Measurements from ENCODE around the gene ABTB2. TPM values are rescaled to one million over a fixed set of nuclear protein-coding genes. Genes with fewer than 3 reads are reported as not detected.
A peak's percentile ranks its signal among the peaks of the same experiment; 100 is the strongest.

ABTB2 gene
- total and polyA plus RNA-seq, 7 donors: 4.5 to 24.7 (median 18.5) TPM

GRCh38 chr11:34255101-34255500 is 102.7 kb downstream of the ABTB2 start:
- ATAC-seq: no peak
- TF ChIP-seq, protein P1, sequence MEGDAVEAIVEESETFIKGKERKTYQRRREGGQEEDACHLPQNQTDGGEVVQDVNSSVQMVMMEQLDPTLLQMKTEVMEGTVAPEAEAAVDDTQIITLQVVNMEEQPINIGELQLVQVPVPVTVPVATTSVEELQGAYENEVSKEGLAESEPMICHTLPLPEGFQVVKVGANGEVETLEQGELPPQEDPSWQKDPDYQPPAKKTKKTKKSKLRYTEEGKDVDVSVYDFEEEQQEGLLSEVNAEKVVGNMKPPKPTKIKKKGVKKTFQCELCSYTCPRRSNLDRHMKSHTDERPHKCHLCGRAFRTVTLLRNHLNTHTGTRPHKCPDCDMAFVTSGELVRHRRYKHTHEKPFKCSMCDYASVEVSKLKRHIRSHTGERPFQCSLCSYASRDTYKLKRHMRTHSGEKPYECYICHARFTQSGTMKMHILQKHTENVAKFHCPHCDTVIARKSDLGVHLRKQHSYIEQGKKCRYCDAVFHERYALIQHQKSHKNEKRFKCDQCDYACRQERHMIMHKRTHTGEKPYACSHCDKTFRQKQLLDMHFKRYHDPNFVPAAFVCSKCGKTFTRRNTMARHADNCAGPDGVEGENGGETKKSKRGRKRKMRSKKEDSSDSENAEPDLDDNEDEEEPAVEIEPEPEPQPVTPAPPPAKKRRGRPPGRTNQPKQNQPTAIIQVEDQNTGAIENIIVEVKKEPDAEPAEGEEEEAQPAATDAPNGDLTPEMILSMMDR (IDR thresholded peaks at IDR 0.05): no peak
- WGBS, 3 donors: 96 to 100% (median 97%) methylated on average over 2 of the region's 2 CpGs
- intact Hi-C loops (cut with DNase I): no loop called here
- no peaks in the 10 kb centered on the region for H3K36me3 ChIP-seq (ENCODE audit: insufficient read depth in 1 of 2, low read depth in 1 of 2)
- no peak overlapping the region for H3K27ac ChIP-seq
- H3K9me3 ChIP-seq: no peaks in the 10 kb centered on the region
- peaks cover 24% of the 10 kb centered on the region for H3K4me1 ChIP-seq
- no peaks in the 10 kb centered on the region for H3K27me3 ChIP-seq (ENCODE audit: insufficient read depth in 3 of 3, low read length in 2 of 3)
- DNase-seq: no peak
- no peak overlapping the region for H3K4me3 ChIP-seq

DNA sequence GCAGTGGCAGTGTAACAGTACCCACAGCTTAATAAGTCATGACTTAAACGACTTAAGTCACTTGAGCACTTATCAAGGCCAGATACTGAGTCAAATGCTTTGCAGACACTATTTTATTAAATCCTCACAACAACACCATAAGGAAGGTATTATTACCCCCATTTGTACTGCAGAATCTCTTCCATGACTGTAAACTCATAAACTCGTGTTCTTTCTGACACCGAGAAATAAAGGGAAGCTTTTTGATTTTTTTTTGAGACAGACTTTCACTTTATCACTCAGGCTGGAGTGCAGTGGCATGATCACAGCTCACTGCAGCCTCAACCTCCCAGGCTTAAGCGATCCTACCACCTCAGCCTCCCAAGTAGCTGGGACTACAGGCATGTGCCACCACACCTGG is 103.8 kb downstream of the ABTB2 start:
- peaks cover 32% of the 10 kb centered on the region for H3K4me1 ChIP-seq
- TF ChIP-seq, protein P1 (IDR thresholded peaks at IDR 0.05): no peak
- H3K27me3 ChIP-seq (ENCODE audit: insufficient read depth in 3 of 3, low read length in 2 of 3): no peaks in the 10 kb centered on the region
- intact Hi-C loops (cut with DNase I): loop anchor here in 1 of 2 donors (5.0 kb wide), 1 partner anchor 103 kb away; the partner anchor contains the start of gene ABTB2
- ATAC-seq: no peak
- peak overlapping the region; percentile 86 for H3K27ac ChIP-seq
- H3K4me3 ChIP-seq: no peak overlapping the region
- 74 to 81% (median 76%) methylated on average over 4 of the region's 4 CpGs for WGBS, 3 donors
- no peaks in the 10 kb centered on the region for H3K9me3 ChIP-seq
- H3K36me3 ChIP-seq (ENCODE audit: insufficient read depth in 1 of 2, low read depth in 1 of 2): no peaks in the 10 kb centered on the region
- no peak for DNase-seq

GRCh38 chr11:34252651-34253050 is 105.2 kb downstream of the ABTB2 start:
- DNase-seq (no peak), ATAC-seq (no peak)

GRCh38 chr11:34252015-34252414 is 105.8 kb downstream of the ABTB2 start:
- no peak for ATAC-seq
- H3K27ac ChIP-seq: peak overlapping the region; percentile 86
- no peaks in the 10 kb centered on the region for H3K9me3 ChIP-seq
- H3K4me1 ChIP-seq: peaks cover 44% of the 10 kb centered on the region
- no peak overlapping the region for H3K4me3 ChIP-seq
- H3K36me3 ChIP-seq (ENCODE audit: insufficient read depth in 1 of 2, low read depth in 1 of 2): no peaks in the 10 kb centered on the region
- DNase-seq: no peak
- intact Hi-C loops (cut with DNase I): loop anchor here in 1 of 2 donors (2.0 to 5.0 kb wide), 2 partner anchors 89 to 105 kb away; partner anchors contain the start of gene ABTB2
- TF ChIP-seq, protein P1 (IDR thresholded peaks at IDR 0.05): no peak
- 71 to 79% (median 73%) methylated on average over 7 of the region's 7 CpGs for WGBS, 3 donors
- H3K27me3 ChIP-seq (ENCODE audit: insufficient read depth in 3 of 3, low read length in 2 of 3): no peaks in the 10 kb centered on the region

More at GRCh38 chr11:34252651-34253050, 105.2 kb downstream of the ABTB2 start:
- Histone ChIP-seq H3K36me3 (ENCODE audit: insufficient read depth in 1 of 2, low read depth in 1 of 2) (no peaks in the 10 kb centered on the region), H3K4me1 (peaks cover 37% of the 10 kb centered on the region), H3K4me3 (no peak overlapping the region), H3K27me3 (ENCODE audit: insufficient read depth in 3 of 3, low read length in 2 of 3) (no peaks in the 10 kb centered on the region), H3K27ac (peak overlapping the region; percentile 86), H3K9me3 (no peaks in the 10 kb centered on the region)
- TF ChIP-seq, protein P1 (IDR thresholded peaks at IDR 0.05): no peak
- WGBS, 3 donors: 66 to 89% (median 83%) methylated on average over 3 of the region's 3 CpGs
- intact Hi-C loops (cut with DNase I): loop anchor here in 1 of 2 donors (2.0 to 5.0 kb wide), 2 partner anchors 88 to 105 kb away; partner anchors contain the start of gene ABTB2

DNA sequence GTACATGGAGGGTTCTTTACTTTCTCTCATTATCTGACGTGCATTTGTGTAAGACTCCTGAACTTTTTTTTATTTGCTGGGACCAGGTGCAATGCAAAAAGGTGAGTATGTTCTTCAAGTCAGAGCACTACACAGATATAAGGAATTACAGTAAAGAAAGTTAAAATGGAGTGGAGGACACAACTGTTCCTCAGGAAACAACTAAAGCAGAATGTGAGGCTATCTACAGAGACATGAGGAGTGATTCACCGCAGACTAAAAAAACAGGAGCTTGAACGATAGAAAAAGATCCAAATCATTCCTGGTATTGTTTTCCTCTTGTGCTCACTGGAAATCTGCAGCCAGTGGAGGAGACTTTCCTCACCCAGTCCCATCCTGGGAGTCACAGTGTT is 106.2 kb downstream of the ABTB2 start:
- peak overlapping the region; percentile 51 for H3K4me3 ChIP-seq
- no peaks in the 10 kb centered on the region for H3K36me3 ChIP-seq (ENCODE audit: insufficient read depth in 1 of 2, low read depth in 1 of 2)
- 6 to 34% (median 13%) methylated on average over 3 of the region's 3 CpGs for WGBS, 3 donors
- H3K4me1 ChIP-seq: peaks cover 44% of the 10 kb centered on the region
- DNase-seq (no peak), ATAC-seq (peak in 3 of 4 donors; percentile 15 to 37 (median 17))
- no peaks in the 10 kb centered on the region for H3K27me3 ChIP-seq (ENCODE audit: insufficient read depth in 3 of 3, low read length in 2 of 3)
- no peaks in the 10 kb centered on the region for H3K9me3 ChIP-seq
- TF ChIP-seq, protein P1 (IDR thresholded peaks at IDR 0.05): no peak
- intact Hi-C loops (cut with DNase I): loop anchor here in 1 of 2 donors (5.0 kb wide), 1 partner anchor 106 kb away; the partner anchor contains the start of gene ABTB2
- H3K27ac ChIP-seq: peak overlapping the region; percentile 86

All from psoas muscle (tissue), 8 donors.